COLO668 (cell line): ENCODE measurements around the gene EGF.

Experiments
- DNase-seq: peaks from one replicate; lab custom pipeline; 2025; ENCODE audit not compliant: unreplicated experiment; lab: John Stamatoyannopoulos, UW

EGF gene

GRCh38 chr4:109990261-109991257, 77.9 kb downstream of the EGF start:
- DNase-seq: no peak

GRCh38 chr4:109993116-109993515, 80.4 kb downstream of the EGF start:
- DNase-seq: no peak

GRCh38 chr4:109994415-109994827, 81.7 kb downstream of the EGF start:
- DNase-seq: no peak

GRCh38 chr4:109996526-109996925, 83.8 kb downstream of the EGF start:
- DNase-seq: no peak

- DNase-seq: peak; percentile 9
Observed at GRCh38 chr4:109998867-109999584, 86.3 kb downstream of the EGF start.

GRCh38 chr4:109999585-109999912, 86.9 kb downstream of the EGF start:
- no peak for DNase-seq

GRCh38 chr4:110002326-110002725, 89.6 kb downstream of the EGF start:
- DNase-seq: no peak

GRCh38 chr4:110003401-110004187, 90.9 kb downstream of the EGF start:
- no peak for DNase-seq

- no peak for DNase-seq
Observed at GRCh38 chr4:110004556-110004955, 91.9 kb downstream of the EGF start.

GRCh38 chr4:110005461-110006056, 92.9 kb downstream of the EGF start:
- no peak for DNase-seq

- DNase-seq: no peak
Observed at GRCh38 chr4:110007217-110007616, 94.5 kb downstream of the EGF start.

GRCh38 chr4:110008540-110008939, 95.9 kb downstream of the EGF start:
- DNase-seq: no peak

GRCh38 chr4:110009550-110009949, 96.9 kb downstream of the EGF start:
- DNase-seq: no peak

- DNase-seq: no peak
Observed at GRCh38 chr4:110010797-110011196, 98.1 kb downstream of the EGF start.

GRCh38 chr4:110012917-110013316, 100.2 kb downstream of the EGF start:
- DNase-seq: no peak

- DNase-seq: no peak
Observed at GRCh38 chr4:110014233-110014632, 101.5 kb downstream of the EGF start.

GRCh38 chr4:110019153-110019552, 106.5 kb downstream of the EGF start:
- DNase-seq: no peak

GRCh38 chr4:110020139-110020538, 107.5 kb downstream of the EGF start:
- DNase-seq: no peak

- no peak for DNase-seq
Observed at GRCh38 chr4:110020646-110021443, 108.2 kb downstream of the EGF start.

GRCh38 chr4:110022457-110022856, 109.8 kb downstream of the EGF start:
- no peak for DNase-seq
